OCI-LY7 (cell line): ENCODE measurements around the gene TUSC2. TPM values are rescaled to one million over a fixed set of nuclear protein-coding genes. Genes with fewer than 3 reads are reported as not detected.

Experiments used
- BruUV-seq: library from RNA; stranded (reverse); fragments of 400-500 nt; replicated peaks from 2 replicates; lab custom pipeline; 2021; lab: Mats Ljungman, UMichigan
- CTCF ChIA-PET: fragments of 300-600 bp; sonication (Branson Sonifier 250); formaldehyde crosslinking; loops from one replicate; lab custom pipeline; 2022; ENCODE audit warnings: antibody characterized with exemption; ENCODE audit not compliant: unreplicated experiment; lab: Charles Lee
- POLR2A ChIA-PET: fragments of 300-600 bp; sonication (Branson Sonifier 250); formaldehyde crosslinking; loops from one replicate; lab custom pipeline; 2022; ENCODE audit warnings: antibody characterized with exemption; lab: Charles Lee
- DNase-seq: peaks from one replicate; pipeline ENCODE4 v3.0.0-alpha.2; 2015; ENCODE audit warnings: low spot score
- H2AFZ ChIP-seq: fragments of 200-600 bp; sonication (generic), shearing (Covaris generic); 2 replicates; pipeline ENCODE4 v1.6.1; 2014; ENCODE audit warnings: mild to moderate bottlenecking, antibody characterized with exemption, low read length, moderate library complexity
- H3K27ac ChIP-seq: fragments of 200-600 bp; sonication (generic); 2 replicates; pipeline ENCODE4 v1.5.1; 2014; ENCODE audit warnings: mixed run types, low read depth, mild to moderate bottlenecking, moderate library complexity, low read length, inconsistent platforms; ENCODE audit not compliant: poor library complexity, severe bottlenecking
- H3K36me3 ChIP-seq: fragments of 200-600 bp; sonication (generic); 2 replicates; pipeline ENCODE4 v1.6.1; 2014; ENCODE audit warnings: mild to moderate bottlenecking, antibody characterized with exemption, low read length, moderate library complexity, mixed read lengths; ENCODE audit not compliant: insufficient read depth
- H3K4me1 ChIP-seq: fragments of 200-600 bp; sonication (generic); 2 replicates; pipeline ENCODE4 v1.5.1; 2014; ENCODE audit warnings: mild to moderate bottlenecking, low read length; ENCODE audit not compliant: insufficient read depth, poor library complexity, severe bottlenecking
- H3K4me2 ChIP-seq: fragments of 200-600 bp; sonication (generic); 2 replicates; pipeline ENCODE4 v1.6.1; 2014; ENCODE audit warnings: mild to moderate bottlenecking, low read length
- H3K4me3 ChIP-seq: fragments of 200-600 bp; sonication (generic); 2 replicates; pipeline ENCODE4 v1.5.1; 2014; ENCODE audit warnings: mild to moderate bottlenecking, low read depth, low read length; ENCODE audit not compliant: poor library complexity, severe bottlenecking
- H3K79me2 ChIP-seq: fragments of 200-600 bp; sonication (generic); 2 replicates; pipeline ENCODE4 v1.6.1; 2016; ENCODE audit warnings: low read depth, mild to moderate bottlenecking, low read length, moderate library complexity, mixed read lengths; ENCODE audit not compliant: insufficient read depth
- H3K9me2 ChIP-seq: fragments of 200-600 bp; sonication (generic); 2 replicates; pipeline ENCODE4 v1.6.1; 2016; ENCODE audit warnings: mild to moderate bottlenecking, low read length, mixed read lengths; ENCODE audit not compliant: insufficient read depth
- H3K9me3 ChIP-seq: fragments of 200-600 bp; sonication (generic); 2 replicates; pipeline ENCODE4 v1.6.1; 2014; ENCODE audit warnings: mild to moderate bottlenecking, mixed run types, low read length, mixed read lengths
- H4K20me1 ChIP-seq: fragments of 200-600 bp; sonication (generic); 2 replicates; pipeline ENCODE4 v1.6.1; 2014; ENCODE audit warnings: mild to moderate bottlenecking, antibody characterized with exemption, low read length, moderate library complexity, mixed read lengths; ENCODE audit not compliant: insufficient read depth
- EZH2phosphoT487 ChIP-seq: fragments of 200-600 bp; sonication (generic); IDR thresholded peaks from 2 replicates; pipeline ENCODE4 v1.6.1; 2018; ENCODE audit warnings: low read depth, borderline replicate concordance, mild to moderate bottlenecking, mixed run types, antibody characterized with exemption, low read length, moderate library complexity, mixed read lengths
- intact Hi-C: fragments of 100-400 bp; cut with micrococcal nuclease; formaldehyde crosslinking; loops from one replicate; pipeline ENCODE4 v1.10.0; 2022; ENCODE audit not compliant: unreplicated experiment
- total RNA-seq, 2 experiments: library from RNA; depleted of rRNA in 1 of 2; stranded (reverse); fragments of >200 nt in 1 of 2; shearing (Covaris generic) in 1 of 2; gene quantifications; 2 replicates each; pipeline ENCODE4 v1.2.3, GENCODE V29; 2014 to 2022
- TF ChIP-seq, protein P1 (sequence below): fragments of 200-600 bp; sonication (generic); conservative IDR thresholded peaks from 2 replicates; pipeline ENCODE4 v1.5.1; 2014; ENCODE audit warnings: mild to moderate bottlenecking, antibody characterized with exemption, low read length, moderate library complexity, mixed read lengths

The TUSC2 gene
- total RNA-seq, 2 experiments from 2014 or later = 20.4 to 24.5 TPM

DNA sequence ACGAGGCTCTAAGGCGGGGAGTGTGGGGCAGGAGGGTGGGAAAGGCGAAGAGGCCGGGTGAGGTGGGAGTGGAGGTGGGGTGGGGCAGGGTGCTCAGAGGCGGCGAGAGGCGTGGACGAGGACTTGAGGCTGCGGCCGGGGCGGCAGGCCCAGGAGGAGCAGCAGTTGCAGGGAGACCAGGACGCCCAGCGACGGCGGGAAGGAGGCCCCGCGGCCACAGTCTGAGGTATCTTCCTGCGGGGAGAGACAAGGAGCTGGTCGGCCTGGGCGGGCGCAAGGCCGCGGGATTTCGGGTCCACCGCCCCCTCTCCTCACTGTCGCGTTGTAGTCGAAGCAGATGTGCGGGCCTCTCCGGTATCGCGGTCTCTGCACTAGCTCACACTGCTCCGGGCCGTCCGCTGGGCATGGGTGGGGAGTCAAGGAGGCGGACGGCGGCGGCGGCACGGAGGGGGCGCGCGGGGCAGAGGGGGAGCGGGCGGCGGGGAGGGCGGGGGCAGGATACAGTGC is 36.6 kb upstream of the TUSC2 start:
- Histone ChIP-seq H2AFZ (no peak overlapping the region), H4K20me1 (no peaks in the 10 kb centered on the region), H3K4me1 (peaks cover 13% of the 10 kb centered on the region), H3K79me2 (no peaks in the 10 kb centered on the region), H3K9me2 (no peaks in the 10 kb centered on the region), H3K9me3 (no peaks in the 10 kb centered on the region), H3K27ac (no peak overlapping the region), H3K36me3 (no peaks in the 10 kb centered on the region), H3K4me3 (peak overlapping the region; percentile 72), H3K4me2 (peak overlapping the region; percentile 92; the same call in 1 of the 2 replicates)
- DNase-seq = no peak
- intact Hi-C loops = no loop called here
- BruUV-seq = no TSS peak
- TF ChIP-seq, protein P1, sequence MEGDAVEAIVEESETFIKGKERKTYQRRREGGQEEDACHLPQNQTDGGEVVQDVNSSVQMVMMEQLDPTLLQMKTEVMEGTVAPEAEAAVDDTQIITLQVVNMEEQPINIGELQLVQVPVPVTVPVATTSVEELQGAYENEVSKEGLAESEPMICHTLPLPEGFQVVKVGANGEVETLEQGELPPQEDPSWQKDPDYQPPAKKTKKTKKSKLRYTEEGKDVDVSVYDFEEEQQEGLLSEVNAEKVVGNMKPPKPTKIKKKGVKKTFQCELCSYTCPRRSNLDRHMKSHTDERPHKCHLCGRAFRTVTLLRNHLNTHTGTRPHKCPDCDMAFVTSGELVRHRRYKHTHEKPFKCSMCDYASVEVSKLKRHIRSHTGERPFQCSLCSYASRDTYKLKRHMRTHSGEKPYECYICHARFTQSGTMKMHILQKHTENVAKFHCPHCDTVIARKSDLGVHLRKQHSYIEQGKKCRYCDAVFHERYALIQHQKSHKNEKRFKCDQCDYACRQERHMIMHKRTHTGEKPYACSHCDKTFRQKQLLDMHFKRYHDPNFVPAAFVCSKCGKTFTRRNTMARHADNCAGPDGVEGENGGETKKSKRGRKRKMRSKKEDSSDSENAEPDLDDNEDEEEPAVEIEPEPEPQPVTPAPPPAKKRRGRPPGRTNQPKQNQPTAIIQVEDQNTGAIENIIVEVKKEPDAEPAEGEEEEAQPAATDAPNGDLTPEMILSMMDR = no peak
- TF ChIP-seq EZH2phosphoT487 = no peak
- CTCF ChIA-PET = interaction anchor here (0.6 kb wide), 2 partner anchors 15 to 204 kb away, joined by 4 to 5 read pairs; partner anchors contain the start of gene HEMK1
- POLR2A ChIA-PET = no interaction called here

DNA sequence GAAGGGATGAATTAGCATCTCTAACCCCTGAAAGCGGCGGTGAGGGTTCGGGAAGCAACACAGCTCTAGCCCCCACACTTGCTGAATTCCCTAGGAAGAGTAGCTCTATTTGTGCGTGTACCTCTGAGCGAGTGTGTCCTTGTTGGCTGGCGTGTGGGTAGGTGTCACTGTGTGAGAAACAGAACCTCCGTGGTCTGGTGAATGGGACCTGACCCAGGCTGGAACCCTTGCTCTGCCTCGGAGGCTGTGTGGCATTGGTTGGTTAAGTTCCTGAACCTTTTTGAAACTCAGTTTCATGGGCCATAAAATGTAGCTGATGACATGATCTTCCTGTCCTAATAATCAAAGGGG is 31.7 kb upstream of the TUSC2 start:
- Histone ChIP-seq H2AFZ (peak overlapping the region; percentile 95), H3K9me3 (no peaks in the 10 kb centered on the region), H3K4me3 (peak overlapping the region; percentile 76), H3K9me2 (no peaks in the 10 kb centered on the region), H4K20me1 (0 out of 2 replicates have a peak, but pooled peaks cover 4% of the 10 kb centered on the region), H3K79me2 (peaks cover 23% of the 10 kb centered on the region; the same call in 1 of the 2 replicates), H3K4me1 (peaks cover 40% of the 10 kb centered on the region), H3K4me2 (peak overlapping the region; percentile 68), H3K36me3 (peaks cover 20% of the 10 kb centered on the region; the same call in 1 of the 2 replicates), H3K27ac (no peak overlapping the region)
- CTCF ChIA-PET = interaction anchor here (0.8 kb wide), 1 partner anchor 23 kb away, joined by 3 read pairs; no protein-coding TSS in a partner anchor
- intact Hi-C loops = loop anchor here (1.0 kb wide), 1 partner anchor 8 kb away; no protein-coding TSS in a partner anchor
- POLR2A ChIA-PET = interaction anchor here (0.9 to 1.4 kb wide), 2 partner anchors 9 to 11 kb away, joined by 3 to 9 read pairs; partner anchors contain the start of genes CYB561D2 and NPRL2
- BruUV-seq = no TSS peak
- DNase-seq = no peak
- TF ChIP-seq EZH2phosphoT487 = no peak
- TF ChIP-seq, protein P1 = no peak
